HG03045 (cell line): ENCODE results near the gene OR52B4.
A peak's percentile ranks its signal among the peaks of the same experiment; 100 is the strongest.
"Not testable (repeated sequence)": the region's sequence is repeated elsewhere in the genome, so short reads cannot be mapped to it uniquely, and the experiment has no call there.

ENCODE experiments used
- ATAC-seq: cut with Tn5 transposase; IDR thresholded peaks from one replicate; pipeline ENCODE4 v1.9.1; 2021; ENCODE audit warnings: mild to moderate bottlenecking, moderate library complexity; ENCODE audit not compliant: unreplicated experiment

Gene OR52B4

DNA sequence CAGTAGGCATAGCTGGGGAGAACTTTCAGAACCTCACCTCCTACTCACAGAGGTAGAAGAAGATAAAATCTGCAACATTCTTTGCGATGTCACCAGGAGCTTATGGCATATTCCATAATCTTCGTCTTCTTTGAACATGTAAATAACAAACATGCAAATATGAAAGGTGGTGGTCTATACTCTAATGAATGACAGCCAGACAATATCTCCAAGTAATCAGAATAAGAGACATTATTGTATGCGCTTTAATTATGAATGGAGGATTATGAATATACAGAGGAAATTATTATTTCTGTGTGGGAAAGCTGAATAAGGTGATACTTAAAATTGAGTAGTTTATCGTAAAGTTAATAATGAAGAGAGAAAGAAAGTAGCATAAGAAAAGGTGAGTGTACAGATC is at the start of gene OR52B4:
Gene OR52B4, minus strand, starts transcription at position 101 of the 400 bp plus-strand sequence. Its CDS starts 91 bp downstream, at position 10.
- no peak for ATAC-seq

DNA sequence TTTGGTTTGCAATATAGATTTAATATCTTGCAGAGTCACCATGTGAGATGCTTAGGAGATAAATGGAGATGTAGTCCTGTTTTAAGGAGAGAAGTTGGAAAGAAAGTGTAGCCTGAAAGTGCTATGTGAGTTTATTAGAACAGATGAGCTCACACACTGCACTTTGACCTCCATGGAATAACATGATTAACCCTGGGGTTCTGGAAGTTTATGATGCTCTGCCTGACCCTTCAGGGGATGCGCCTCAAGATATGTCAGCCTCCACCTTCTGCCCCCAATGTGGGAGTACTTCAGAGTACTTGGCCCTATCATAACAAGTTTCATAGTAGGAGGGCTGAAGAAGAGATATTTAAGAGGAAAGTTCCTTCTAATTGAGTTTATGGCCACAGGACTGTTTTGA is 48.6 kb upstream of the OR52B4 start:
- no peak for ATAC-seq

DNA sequence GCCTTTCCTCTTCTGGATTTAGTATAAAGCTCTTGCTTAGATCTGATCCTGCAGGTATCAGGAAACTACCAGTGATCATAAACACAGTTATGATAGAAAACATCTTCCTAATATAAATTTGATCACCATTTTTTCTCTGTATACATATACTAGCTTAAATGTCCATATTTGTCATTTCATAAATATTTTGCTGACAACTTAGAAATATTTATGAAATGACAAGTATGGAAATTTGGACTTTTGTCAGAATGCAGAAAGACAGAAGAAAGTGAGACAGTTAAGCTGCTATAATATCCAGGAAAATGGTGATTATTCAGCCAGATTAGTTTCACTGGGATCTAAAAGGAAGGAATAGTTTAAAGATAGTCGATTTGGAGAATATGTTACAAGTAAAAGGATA is 48.1 kb upstream of the OR52B4 start:
- no peak for ATAC-seq

DNA sequence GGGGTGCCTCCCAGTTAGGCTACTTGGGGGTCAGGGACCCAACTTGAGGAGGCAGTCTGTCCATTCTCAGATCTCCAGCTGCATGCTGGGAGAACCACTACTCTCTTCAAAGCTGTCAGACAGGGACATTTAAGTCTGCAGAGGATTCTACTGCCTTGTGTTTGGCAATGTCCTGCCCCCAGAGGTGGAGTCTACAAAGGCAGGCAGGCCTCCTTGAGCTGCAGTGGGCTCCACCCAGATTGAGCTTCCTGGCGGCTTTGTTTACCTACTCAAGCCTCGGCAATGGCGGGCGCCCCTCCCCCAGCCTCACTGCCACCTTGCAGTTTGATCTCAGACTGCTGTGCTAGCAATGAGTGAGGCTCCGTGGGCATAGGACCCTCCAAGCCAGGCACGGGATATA is 38.0 kb upstream of the OR52B4 start:
- ATAC-seq: not testable (repeated sequence)

DNA sequence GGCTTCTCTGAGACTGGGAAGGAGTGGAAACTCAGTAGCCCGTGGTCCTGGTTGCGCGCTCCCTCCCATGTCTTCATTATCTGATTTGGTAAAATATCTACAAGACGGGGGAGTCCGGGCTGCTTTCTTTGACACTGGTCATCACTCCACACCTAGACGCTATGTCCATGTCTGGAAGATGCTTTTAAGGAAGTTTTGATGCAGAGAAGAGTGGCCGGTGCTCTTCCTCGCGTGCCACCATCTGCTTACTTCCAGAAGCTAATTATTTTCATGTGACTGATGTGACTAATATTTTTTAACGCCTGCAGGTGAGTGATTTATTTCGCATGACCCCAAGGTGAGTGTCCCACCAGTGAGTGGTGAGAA is 25.7 kb upstream of the OR52B4 start:
- ATAC-seq: peak; percentile 18

DNA sequence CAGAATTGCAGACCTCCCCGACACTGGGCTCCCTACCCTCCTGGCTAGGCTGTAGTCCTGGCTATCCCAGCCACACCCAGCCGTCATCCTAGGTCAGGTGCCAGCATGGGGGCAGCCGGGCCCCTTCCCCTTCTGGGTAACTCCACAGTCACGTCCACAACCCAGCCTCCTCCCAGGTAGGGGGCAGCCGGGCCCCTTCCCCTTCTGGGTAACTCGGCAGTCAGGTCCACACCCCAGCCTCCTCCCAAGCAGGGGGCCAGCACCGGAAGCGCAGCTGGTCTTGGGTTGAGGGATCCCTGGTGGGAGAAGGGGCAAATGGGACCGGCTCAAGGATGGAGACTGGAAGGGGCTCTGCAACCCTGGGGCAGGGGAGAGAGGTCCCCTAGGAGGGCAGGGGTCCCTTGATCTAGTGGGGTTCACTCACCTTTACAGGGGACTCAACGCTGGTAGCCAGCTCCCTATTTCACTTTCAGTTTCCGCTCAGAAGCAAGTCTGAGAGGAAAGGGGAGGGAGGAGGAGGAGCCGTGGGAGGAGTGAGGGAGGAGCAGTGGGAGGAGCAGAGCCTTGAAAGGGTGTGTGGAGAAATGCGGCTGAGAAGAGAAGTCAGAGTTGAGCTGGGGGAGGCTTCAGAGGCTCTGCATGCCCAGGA is 25.1 kb upstream of the OR52B4 start, which contains the start of gene TRIM21:
Gene TRIM21, minus strand, starts transcription at position 494 of the 649 bp plus-strand sequence. CDS start 3,293 bp downstream, outside the sequence.
- ATAC-seq: peak; percentile 100

DNA sequence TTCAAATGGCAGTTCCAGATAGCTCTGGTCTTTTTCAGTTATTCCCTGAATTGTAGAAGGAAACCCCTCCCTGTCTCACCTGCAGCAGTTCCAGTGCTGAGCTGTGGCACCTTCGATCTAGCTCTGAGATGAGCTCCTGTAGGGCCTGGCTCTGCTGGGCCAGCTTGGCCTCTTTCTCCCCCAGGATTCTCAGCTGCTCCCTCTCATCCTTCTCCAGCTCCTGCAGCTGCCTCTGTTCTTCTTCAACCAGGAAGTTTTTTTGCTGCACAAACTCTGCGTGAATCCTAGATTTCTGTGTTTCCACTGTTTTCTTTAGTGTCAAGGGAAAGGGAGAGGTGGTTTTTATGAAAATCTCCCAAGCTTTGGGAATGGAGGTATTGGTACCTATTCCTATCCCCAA is 20.0 kb upstream of the OR52B4 start:
- no peak for ATAC-seq

DNA sequence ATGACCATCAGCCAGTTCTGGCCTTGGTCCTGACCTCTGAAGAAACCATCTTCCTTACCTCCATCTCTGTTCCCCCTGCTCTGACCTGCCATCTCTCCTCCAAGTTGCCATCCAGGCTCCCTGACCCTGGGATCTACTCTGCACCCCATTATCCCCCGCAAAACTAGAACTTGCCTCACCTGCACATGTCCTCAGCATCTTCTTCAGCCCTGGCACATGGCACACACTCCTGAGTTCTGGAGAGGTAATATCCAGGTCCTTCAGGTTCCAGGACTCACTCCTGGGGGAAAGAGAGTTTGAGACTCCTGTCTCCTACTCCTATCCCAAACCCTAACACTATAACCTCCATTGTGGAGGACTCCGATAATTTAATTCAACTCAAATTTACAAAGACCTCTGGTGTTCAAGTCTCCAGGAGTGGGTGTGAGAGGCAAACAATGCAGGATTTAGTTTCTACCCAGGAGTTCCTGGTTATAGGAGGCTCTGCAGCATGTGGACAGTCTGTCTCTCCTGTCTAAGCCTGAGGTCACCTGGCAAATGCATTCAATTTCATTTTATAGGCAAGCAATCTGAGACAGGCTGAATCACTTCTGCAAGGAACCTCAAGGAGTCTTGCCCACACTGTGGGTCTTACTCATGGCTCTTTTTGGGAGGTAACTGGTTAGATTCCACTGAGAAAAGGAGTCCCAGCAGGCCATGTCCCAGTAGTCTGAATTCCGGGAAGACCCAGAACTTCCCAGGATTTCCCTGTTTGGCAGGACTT is 18.0 kb upstream of the OR52B4 start:
- ATAC-seq: no peak

DNA sequence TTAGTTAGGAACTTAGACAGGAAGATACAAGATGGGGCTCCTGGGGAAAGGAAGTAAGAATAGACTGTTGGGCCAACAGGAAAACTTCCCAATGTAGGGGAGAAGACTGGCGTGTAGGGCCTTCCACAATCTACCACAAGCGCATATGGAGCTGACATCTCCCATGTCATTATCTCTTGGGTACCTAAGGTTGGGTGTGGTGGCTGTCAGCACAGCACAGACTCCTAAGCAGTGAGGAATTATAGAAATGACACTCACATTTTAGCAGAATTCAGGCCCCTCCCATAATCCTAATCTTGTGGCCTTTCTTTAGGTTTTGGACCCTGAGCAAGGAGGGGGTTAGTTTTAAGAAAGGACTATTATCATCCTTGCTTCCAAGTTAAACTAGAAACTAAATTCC is 13.7 kb upstream of the OR52B4 start:
- no peak for ATAC-seq

DNA sequence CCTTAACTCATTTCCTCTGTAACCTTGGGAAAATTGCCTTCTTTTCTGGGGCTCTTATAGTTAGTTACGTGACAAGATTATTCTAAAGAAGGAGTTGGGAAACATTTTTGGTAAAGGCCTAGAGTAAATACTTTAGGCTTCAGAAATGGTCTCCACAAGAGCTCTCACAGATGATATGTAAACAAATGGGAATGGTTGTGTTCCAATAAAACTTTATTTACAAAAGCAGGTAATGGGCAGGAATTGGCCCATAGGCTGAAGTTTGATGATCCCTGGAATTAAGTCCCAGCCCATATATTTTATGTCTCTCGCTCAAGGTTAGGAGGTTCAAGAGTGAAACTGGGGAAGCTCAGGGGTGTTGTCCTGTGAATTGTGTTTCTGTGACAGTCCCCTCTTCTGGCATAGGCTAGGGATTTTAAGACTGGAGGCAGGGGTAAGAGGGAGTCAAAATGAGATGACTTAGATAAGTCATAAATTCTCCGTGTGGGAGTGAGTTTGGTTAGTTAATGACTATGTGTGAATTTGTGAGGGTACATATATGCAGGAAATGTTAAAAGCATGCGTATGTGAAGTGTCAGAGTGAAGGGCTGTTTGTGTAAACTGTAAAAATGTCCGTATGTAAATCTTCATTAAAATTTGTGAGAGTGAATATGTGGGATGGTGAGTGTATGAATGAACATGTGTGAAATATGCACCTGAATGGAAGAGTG is 7.4 kb upstream of the OR52B4 start:
- ATAC-seq: no peak

DNA sequence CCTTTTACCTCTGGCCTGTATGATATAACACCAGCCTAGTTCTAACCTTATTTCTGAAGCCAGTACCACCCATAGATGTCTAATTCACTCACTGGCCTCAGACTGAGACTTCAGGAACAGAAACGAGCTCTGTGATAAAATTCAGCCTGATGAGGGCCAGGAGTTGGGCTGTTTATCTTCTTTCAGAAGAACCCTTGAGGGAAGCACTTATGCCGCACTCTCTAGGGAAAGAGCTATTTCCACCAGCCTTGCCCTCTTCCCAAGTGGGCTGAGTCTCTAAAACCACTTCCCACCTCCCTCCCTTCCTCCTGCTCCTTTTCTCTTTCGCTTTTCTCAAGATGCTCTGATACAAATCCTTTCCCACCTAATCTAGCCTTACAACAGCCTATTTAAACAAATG is 2.0 kb upstream of the OR52B4 start:
- ATAC-seq: no peak

DNA sequence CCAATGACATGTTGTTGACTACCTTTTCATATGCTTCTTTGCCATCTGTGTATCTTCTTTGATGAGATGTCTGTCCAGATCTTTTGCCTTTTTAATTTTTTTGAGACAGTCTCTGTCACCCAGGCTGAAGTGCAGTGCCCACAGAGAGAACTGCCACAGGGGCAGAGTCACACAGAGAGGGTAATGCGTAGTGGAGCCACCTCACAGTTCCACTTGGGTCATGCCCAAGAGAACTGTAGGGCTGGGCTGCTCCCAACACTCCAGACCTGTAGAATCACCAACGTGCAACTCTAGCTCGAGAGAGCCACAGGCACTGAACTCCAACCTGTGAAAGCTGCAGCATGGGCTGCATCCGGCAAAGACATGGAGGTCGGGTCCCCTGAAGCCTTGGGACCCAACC is 20.0 kb downstream of the OR52B4 start:
- ATAC-seq: not testable (repeated sequence)

DNA sequence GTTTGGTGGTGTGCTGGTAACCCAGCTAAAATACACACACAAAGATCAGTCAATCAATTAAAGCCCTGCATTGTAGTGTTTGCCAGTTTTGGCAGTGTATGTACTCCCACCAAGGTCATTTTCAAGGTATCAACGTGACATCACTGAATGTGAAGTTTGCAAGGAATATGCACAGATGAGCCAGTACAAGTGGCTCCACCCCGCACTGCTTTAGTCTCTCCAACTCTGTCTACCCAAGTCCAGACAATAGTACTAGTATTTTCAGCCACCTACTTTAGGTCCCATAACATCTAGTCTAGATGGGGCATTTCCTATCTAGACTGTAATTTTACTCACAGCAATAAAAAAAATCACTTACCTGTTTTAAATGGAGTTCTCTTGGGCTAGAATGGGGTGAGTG is 22.8 kb downstream of the OR52B4 start:
- not testable (repeated sequence) for ATAC-seq

DNA sequence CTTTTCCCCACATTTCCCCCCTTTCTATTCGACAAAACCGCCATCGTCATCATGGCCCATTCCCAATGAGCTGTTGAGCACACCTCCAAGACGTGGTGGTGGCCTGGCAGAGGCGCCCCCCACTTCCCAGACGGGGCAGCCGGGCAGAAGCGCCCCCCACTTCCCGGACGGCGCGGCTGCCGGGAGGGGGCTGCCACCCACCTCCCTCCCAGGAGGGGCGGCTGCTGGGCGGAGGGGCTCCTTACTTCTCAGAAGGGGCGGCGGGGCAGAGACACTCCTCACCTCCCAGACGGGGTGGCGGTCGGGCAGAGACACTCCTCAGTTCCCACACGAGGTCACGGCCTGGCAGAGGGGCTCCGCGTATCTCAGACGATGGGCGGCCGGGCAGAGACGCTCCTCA is 33.8 kb downstream of the OR52B4 start:
- not testable (repeated sequence) for ATAC-seq
